Activated CD4-positive, alpha-beta memory T cell treated with anti-CD3 and anti-CD28 coated beads for 36 hours (primary cell): ENCODE measurements around the gene RBM19. TPM values are rescaled to one million over a fixed set of nuclear protein-coding genes. Genes with fewer than 3 reads are reported as not detected.
A peak's percentile ranks its signal among the peaks of the same experiment; 100 is the strongest.

Experiments
- CTCF ChIA-PET: fragments of 350-600 bp; sonication (Branson Sonifier 250); formaldehyde crosslinking; loops from one replicate; lab custom pipeline; 2021; ENCODE audit warnings: antibody characterized with exemption, inconsistent platforms; lab: Charles Lee
- POLR2A ChIA-PET: fragments of 350-600 bp; sonication (Branson Sonifier 250); formaldehyde crosslinking; loops from one replicate; lab custom pipeline; 2021; ENCODE audit warnings: antibody characterized with exemption; lab: Charles Lee
- DNase-seq: peaks from one replicate; pipeline ENCODE4 v3.0.0-alpha.2; 2020
- H3K27ac Mint-ChIP-seq: one replicate; pipeline ENCODE4 v1.8.0; 2021; ENCODE audit warnings: mixed read lengths
- H3K27me3 Mint-ChIP-seq: one replicate; pipeline ENCODE4 v1.8.0; 2021; ENCODE audit warnings: mixed read lengths
- H3K36me3 Mint-ChIP-seq: one replicate; pipeline ENCODE4 v1.8.0; 2021; ENCODE audit warnings: mixed read lengths
- H3K4me1 Mint-ChIP-seq: one replicate; pipeline ENCODE4 v1.8.0; 2021; ENCODE audit warnings: low read depth, mixed read lengths
- H3K4me3 Mint-ChIP-seq: one replicate; pipeline ENCODE4 v1.8.0; 2021; ENCODE audit warnings: mild to moderate bottlenecking, mixed read lengths
- H3K9me3 Mint-ChIP-seq: one replicate; pipeline ENCODE4 v1.8.0; 2021; ENCODE audit warnings: mixed read lengths
- intact Hi-C: fragments of 100-400 bp; cut with micrococcal nuclease; formaldehyde crosslinking; loops from one replicate; pipeline ENCODE4 v1.15.1; 2023
- total RNA-seq, 2 experiments: library from RNA; stranded (reverse); gene quantifications; one replicate each; pipeline ENCODE4 v1.2.3, GENCODE V29; 2021

RBM19 gene
- total RNA-seq, 2 experiments from 2014 or later: 69.6 to 74.1 TPM

- H3K4me3 Mint-ChIP-seq: peak overlapping the region; percentile 18
- ChIA-PET CTCF (interaction anchor here (1.2 to 2.3 kb wide), 2 partner anchors 18 to 546 kb away, joined by 5 to 9 read pairs; no protein-coding TSS in a partner anchor), POLR2A (no interaction called here)
- peaks cover 58% of the 10 kb centered on the region for H3K4me1 Mint-ChIP-seq
- intact Hi-C loops: loop anchor here (1.0 kb wide), 3 partner anchors 59 to 741 kb away; partner anchors contain the start of genes PLBD2 and TPCN1
- H3K36me3 Mint-ChIP-seq: peaks cover 56% of the 10 kb centered on the region
- H3K9me3 Mint-ChIP-seq: no peaks in the 10 kb centered on the region
- no peak for DNase-seq
- no peaks in the 10 kb centered on the region for H3K27me3 Mint-ChIP-seq
- H3K27ac Mint-ChIP-seq: peak overlapping the region; percentile 100
These were observed 3.4 kb downstream of the RBM19 start for GRCh38 chr12:113962733-113963132.

GRCh38 chr12:113961921-113962710 lies 4.0 kb downstream of the RBM19 start:
- Mint-ChIP-seq H3K4me1 (peaks cover 55% of the 10 kb centered on the region), H3K9me3 (no peaks in the 10 kb centered on the region), H3K27me3 (no peaks in the 10 kb centered on the region), H3K4me3 (peak overlapping the region; percentile 73), H3K36me3 (peaks cover 58% of the 10 kb centered on the region), H3K27ac (peak overlapping the region; percentile 100)
- peak; percentile 84 for DNase-seq
- CTCF ChIA-PET: interaction anchor here (1.2 to 2.3 kb wide), 2 partner anchors 19 to 546 kb away, joined by 5 to 9 read pairs; no protein-coding TSS in a partner anchor
- POLR2A ChIA-PET: no interaction called here
- intact Hi-C loops: loop anchor here (1.0 kb wide), 3 partner anchors 59 to 741 kb away; partner anchors contain the start of genes PLBD2 and TPCN1

GRCh38 chr12:113960030-113960429 lies 6.1 kb downstream of the RBM19 start:
- H3K9me3 Mint-ChIP-seq: no peaks in the 10 kb centered on the region
- peaks cover 41% of the 10 kb centered on the region for H3K4me1 Mint-ChIP-seq

GRCh38 chr12:113959096-113959495 lies 7.0 kb downstream of the RBM19 start:
- peaks cover 69% of the 10 kb centered on the region for H3K36me3 Mint-ChIP-seq
- no peak overlapping the region for H3K4me3 Mint-ChIP-seq
- no peak overlapping the region for H3K27ac Mint-ChIP-seq
- no peak for DNase-seq
- ChIA-PET POLR2A (no interaction called here), CTCF (no interaction called here)
- intact Hi-C loops: no loop called here
- H3K27me3 Mint-ChIP-seq: no peaks in the 10 kb centered on the region
- peaks cover 33% of the 10 kb centered on the region for H3K4me1 Mint-ChIP-seq
- no peaks in the 10 kb centered on the region for H3K9me3 Mint-ChIP-seq

More at GRCh38 chr12:113960030-113960429, 6.1 kb downstream of the RBM19 start:
- Mint-ChIP-seq H3K27me3 (no peaks in the 10 kb centered on the region), H3K27ac (peak overlapping the region; percentile 100), H3K36me3 (peaks cover 70% of the 10 kb centered on the region), H3K4me3 (no peak overlapping the region)
- CTCF ChIA-PET: no interaction called here
- POLR2A ChIA-PET: no interaction called here
- intact Hi-C loops: no loop called here
- no peak for DNase-seq

GRCh38 chr12:113958108-113958507 lies 8.0 kb downstream of the RBM19 start:
- Mint-ChIP-seq H3K4me1 (peaks cover 23% of the 10 kb centered on the region), H3K4me3 (no peak overlapping the region)
- CTCF ChIA-PET: interaction anchor here (1.5 kb wide), 1 partner anchor 9 kb away, joined by 6 read pairs; the partner anchor contains the start of gene RBM19

GRCh38 chr12:113957627-113958026 lies 8.5 kb downstream of the RBM19 start:
- Mint-ChIP-seq H3K36me3 (peaks cover 71% of the 10 kb centered on the region), H3K27ac (no peak overlapping the region), H3K4me3 (no peak overlapping the region), H3K9me3 (no peaks in the 10 kb centered on the region), H3K27me3 (no peaks in the 10 kb centered on the region), H3K4me1 (peaks cover 18% of the 10 kb centered on the region)
- ChIA-PET CTCF (interaction anchor here (1.5 kb wide), 1 partner anchor 9 kb away, joined by 6 read pairs; the partner anchor contains the start of gene RBM19), POLR2A (no interaction called here)
- intact Hi-C loops: no loop called here
- no peak for DNase-seq

More at GRCh38 chr12:113958108-113958507, 8.0 kb downstream of the RBM19 start:
- H3K27me3 Mint-ChIP-seq: no peaks in the 10 kb centered on the region
- H3K36me3 Mint-ChIP-seq: peaks cover 68% of the 10 kb centered on the region
- DNase-seq: no peak
- POLR2A ChIA-PET: no interaction called here
- intact Hi-C loops: no loop called here
- no peaks in the 10 kb centered on the region for H3K9me3 Mint-ChIP-seq
- H3K27ac Mint-ChIP-seq: peak overlapping the region; percentile 25

GRCh38 chr12:113955109-113955970 lies 10.8 kb downstream of the RBM19 start:
- no peak for DNase-seq
- Mint-ChIP-seq H3K27me3 (no peaks in the 10 kb centered on the region), H3K9me3 (no peaks in the 10 kb centered on the region), H3K4me1 (peaks cover 2% of the 10 kb centered on the region), H3K4me3 (no peak overlapping the region), H3K27ac (no peak overlapping the region), H3K36me3 (peaks cover 66% of the 10 kb centered on the region)
- CTCF ChIA-PET: interaction anchor here (2.2 kb wide), 1 partner anchor 12 kb away, joined by 8 read pairs; no protein-coding TSS in a partner anchor
- intact Hi-C loops: no loop called here
- POLR2A ChIA-PET: no interaction called here

- Mint-ChIP-seq H3K4me3 (no peak overlapping the region), H3K27me3 (no peaks in the 10 kb centered on the region), H3K27ac (no peak overlapping the region), H3K9me3 (no peaks in the 10 kb centered on the region), H3K36me3 (peaks cover 63% of the 10 kb centered on the region), H3K4me1 (no peaks in the 10 kb centered on the region)
- ChIA-PET POLR2A (no interaction called here), CTCF (interaction anchor here (0.6 to 2.2 kb wide), 2 partner anchors 13 to 503 kb away, joined by 3 to 8 read pairs; no protein-coding TSS in a partner anchor)
- intact Hi-C loops: no loop called here
- no peak for DNase-seq
These were observed 11.6 kb downstream of the RBM19 start for GRCh38 chr12:113954547-113954946.

- Mint-ChIP-seq H3K36me3 (peaks cover 65% of the 10 kb centered on the region), H3K9me3 (no peaks in the 10 kb centered on the region), H3K27ac (no peak overlapping the region), H3K4me3 (no peak overlapping the region), H3K4me1 (no peaks in the 10 kb centered on the region), H3K27me3 (no peaks in the 10 kb centered on the region)
- CTCF ChIA-PET: no interaction called here
- DNase-seq: no peak
- intact Hi-C loops: no loop called here
- POLR2A ChIA-PET: no interaction called here
These were observed 15.3 kb downstream of the RBM19 start for GRCh38 chr12:113950873-113951272.

- Mint-ChIP-seq H3K27me3 (no peaks in the 10 kb centered on the region), H3K27ac (no peak overlapping the region), H3K4me1 (no peaks in the 10 kb centered on the region), H3K36me3 (peaks cover 60% of the 10 kb centered on the region), H3K4me3 (no peak overlapping the region), H3K9me3 (no peaks in the 10 kb centered on the region)
- intact Hi-C loops: no loop called here
- POLR2A ChIA-PET: no interaction called here
- no peak for DNase-seq
- CTCF ChIA-PET: no interaction called here
These were observed 16.5 kb downstream of the RBM19 start for GRCh38 chr12:113949321-113950305.
